SK-N-SH (cell line): Measurements from ENCODE around the gene SOD1. TPM values are rescaled to one million over a fixed set of nuclear protein-coding genes. Genes with fewer than 3 reads are reported as not detected.

Experiments used
- CTCF ChIA-PET: fragments of 300-600, 350-600 bp; formaldehyde crosslinking; extraction: SDS; loops from one replicate; lab custom pipeline; 2021; lab: Yijun Ruan, JAX
- POLR2A ChIA-PET: fragments of 350-600 bp; sonication (Branson Sonifier 250); formaldehyde crosslinking; extraction: SDS; loops from one replicate; lab custom pipeline; 2020; ENCODE audit warnings: antibody characterized with exemption, inconsistent platforms; lab: Yijun Ruan, JAX
- DNase-seq: peaks from one replicate; pipeline ENCODE4 v3.0.0; 2012
- H2AFZ ChIP-seq: fragments of 200-600 bp; sonication (generic); 2 replicates; pipeline ENCODE4 v1.8.1; 2016; ENCODE audit warnings: antibody characterized with exemption, mild to moderate bottlenecking, low read depth
- H3F3A ChIP-seq: fragments of 200-600 bp; sonication (generic); replicated peaks from 2 replicates; pipeline ENCODE3; 2016; ENCODE audit warnings: antibody characterized with exemption, mild to moderate bottlenecking; ENCODE audit not compliant: insufficient read depth
- H3K27ac ChIP-seq, 2 experiments: fragments of 200-500 bp in 1 of 2; fragments of 200-600 bp in 1 of 2; sonication (Bioruptor generic) in 1 of 2; sonication (generic), shearing (Covaris generic) in 1 of 2; 2 replicates each; pipeline versions ENCODE4 v1.5.1 to v1.6.1; 2014 to 2016; ENCODE audit warnings: low read depth in 2 of 2, inconsistent platforms in 1 of 2, low read length in 1 of 2, mild to moderate bottlenecking in 1 of 2, mixed read lengths in 1 of 2
- H3K27me3 ChIP-seq: fragments of 200-600 bp; sonication (generic), shearing (Covaris generic); 2 replicates; pipeline ENCODE4 v1.6.1; 2016; ENCODE audit warnings: mixed run types; ENCODE audit not compliant: insufficient read depth
- H3K36me3 ChIP-seq, 2 experiments: fragments of 200-500 bp in 1 of 2; fragments of 200-600 bp in 1 of 2; sonication (Bioruptor generic) in 1 of 2; sonication (generic) in 1 of 2; replicated peaks in 1 of 2; 2 replicates each; pipeline versions ENCODE3 to v1.5.1; 2014 to 2016; ENCODE audit warnings: low read length in 1 of 2, mild to moderate bottlenecking in 1 of 2; ENCODE audit not compliant: insufficient read depth in 2 of 2, control insufficient read depth in 1 of 2
- H3K4me1 ChIP-seq, 2 experiments: fragments of 200-500 bp in 1 of 2; fragments of 200-600 bp in 1 of 2; sonication (Bioruptor generic) in 1 of 2; sonication (generic), shearing (Covaris generic) in 1 of 2; 2 replicates each; pipeline versions ENCODE4 v1.5.1 to v1.6.1; 2014 to 2016; ENCODE audit warnings: low read depth in 1 of 2, low read length in 1 of 2, mixed run types in 1 of 2; ENCODE audit not compliant: insufficient read depth in 2 of 2, control insufficient read depth in 1 of 2
- H3K4me2 ChIP-seq: fragments of 200-600 bp; sonication (generic), shearing (Covaris generic); 2 replicates; pipeline ENCODE4 v1.6.1; 2017; ENCODE audit warnings: mixed run types
- H3K4me3 ChIP-seq, 2 experiments: fragments of 200-500 bp in 1 of 2; fragments of 200-600 bp in 1 of 2; sonication (Bioruptor generic) in 1 of 2; sonication (generic), shearing (Covaris generic) in 1 of 2; 2 replicates each; pipeline versions ENCODE4 v1.5.1 to v1.8.1; 2014 to 2016; ENCODE audit warnings: low read depth in 2 of 2, inconsistent platforms in 1 of 2, low read length in 1 of 2, mild to moderate bottlenecking in 1 of 2, mixed read lengths in 1 of 2, moderate library complexity in 1 of 2
- H3K79me2 ChIP-seq: fragments of 200-600 bp; sonication (generic); 2 replicates; pipeline ENCODE4 v1.8.1; 2017; ENCODE audit warnings: mild to moderate bottlenecking; ENCODE audit not compliant: insufficient read depth
- H3K9ac ChIP-seq: fragments of 200-600 bp; sonication (generic); 2 replicates; pipeline ENCODE4 v1.6.1; 2017; ENCODE audit warnings: mixed run types
- H3K9me2 ChIP-seq: fragments of 200-600 bp; sonication (generic); 2 replicates; pipeline ENCODE4 v1.6.1; 2017; ENCODE audit warnings: mixed run types
- H3K9me3 ChIP-seq: fragments of 200-600 bp; sonication (generic); 2 replicates; pipeline ENCODE4 v1.6.1; 2017; ENCODE audit warnings: mixed run types, mild to moderate bottlenecking, moderate library complexity
- H4K20me1 ChIP-seq: fragments of 200-600 bp; sonication (generic); 2 replicates; pipeline ENCODE4 v1.6.1; 2017; ENCODE audit warnings: mild to moderate bottlenecking, mixed run types; ENCODE audit not compliant: insufficient read depth
- ELF1 ChIP-seq: IDR thresholded peaks from 2 replicates; pipeline ENCODE4 v1.4.0; 2012
- EP300 ChIP-seq, 2 experiments: IDR thresholded peaks; 2 replicates each; pipeline versions ENCODE4 v1.4.0 to v1.6.1; 2012; ENCODE audit warnings: borderline replicate concordance in 1 of 2, low read depth in 1 of 2, low read length in 1 of 2
- FOSL2 ChIP-seq: IDR thresholded peaks from 2 replicates; pipeline ENCODE4 v1.4.0; 2012; ENCODE audit warnings: low read depth, mild to moderate bottlenecking, moderate library complexity, borderline replicate concordance
- FOXJ3 ChIP-seq: sonication (generic); formaldehyde crosslinking; IDR thresholded peaks from 2 replicates; pipeline ENCODE4 v1.5.1; 2020; ENCODE audit warnings: mild to moderate bottlenecking, missing genetic modification reagents
- GATA2 ChIP-seq: sonication (generic); formaldehyde crosslinking; IDR thresholded peaks from 2 replicates; pipeline ENCODE4 v1.5.0; 2020; ENCODE audit warnings: mild to moderate bottlenecking, missing genetic modification reagents
- MEF2A ChIP-seq: IDR thresholded peaks from 2 replicates; pipeline ENCODE4 v1.4.0; 2012; ENCODE audit warnings: low read depth, borderline replicate concordance
- NRF1 ChIP-seq: IDR thresholded peaks from 2 replicates; pipeline ENCODE4 v1.6.1; 2012; ENCODE audit warnings: low read depth, mild to moderate bottlenecking, low read length
- RCOR1 ChIP-seq: fragments of 150-350 bp; IDR thresholded peaks from 2 replicates; pipeline ENCODE4 v1.6.1; 2017; ENCODE audit warnings: antibody characterized with exemption, low read length
- RXRA ChIP-seq: IDR thresholded peaks from 2 replicates; pipeline ENCODE4 v1.4.0; 2012; ENCODE audit warnings: low read depth, mild to moderate bottlenecking, borderline replicate concordance
- SIN3A ChIP-seq: IDR thresholded peaks from 2 replicates; pipeline ENCODE4 v1.6.1; 2012; ENCODE audit warnings: low read depth, mild to moderate bottlenecking, low read length, moderate library complexity, borderline replicate concordance
- SMC3 ChIP-seq: IDR thresholded peaks from 2 replicates; pipeline ENCODE4 v1.6.1; 2012; ENCODE audit warnings: low read depth, low read length, improper control_type of control experiment
- TAF1 ChIP-seq: IDR thresholded peaks from 2 replicates; pipeline ENCODE4 v1.6.1; 2012; ENCODE audit warnings: low read depth, mild to moderate bottlenecking, low read length, moderate library complexity, borderline replicate concordance
- TCF12 ChIP-seq: IDR thresholded peaks from 2 replicates; pipeline ENCODE4 v1.4.0; 2012
- TEAD4 ChIP-seq: IDR thresholded peaks from 2 replicates; pipeline ENCODE4 v1.4.0; 2012; ENCODE audit warnings: mild to moderate bottlenecking, borderline replicate concordance; ENCODE audit not compliant: insufficient read depth
- YY1 ChIP-seq: IDR thresholded peaks from 2 replicates; pipeline ENCODE4 v1.4.0; 2012; ENCODE audit warnings: low read depth, mild to moderate bottlenecking
- WGBS: methylation state at CpG from one replicate; pipeline ENCODE4 v1.1.6; 2017; ENCODE audit warnings: low lambda C conversion rate; 5-methylcytosine and 5-hydroxymethylcytosine counted together
- polyA plus RNA-seq, 3 experiments: library from polyadenylated mRNA; depleted of rRNA; stranded (reverse); fragments of >200 nt; gene quantifications; 2 replicates each; pipeline ENCODE4 v1.2.3, GENCODE V29; 2012
- TF ChIP-seq, protein P1 (sequence below): IDR thresholded peaks from 2 replicates; pipeline ENCODE4 v1.4.0; 2012; ENCODE audit warnings: low read depth, borderline replicate concordance
- TF ChIP-seq, protein P2 (sequence below): IDR thresholded peaks from 2 replicates; pipeline ENCODE4 v1.6.1; 2012; ENCODE audit warnings: mild to moderate bottlenecking, low read depth, low read length, moderate library complexity
- TF ChIP-seq, protein P3 (sequence below): fragments of 200-600 bp; sonication (generic); IDR thresholded peaks from 2 replicates; pipeline ENCODE4 v1.6.1; 2017; ENCODE audit warnings: antibody characterized with exemption, mild to moderate bottlenecking, moderate library complexity
- TF ChIP-seq, protein P4 (sequence below): IDR thresholded peaks from 2 replicates; pipeline ENCODE4; 2012
- TF ChIP-seq, protein P5 (sequence below): IDR thresholded peaks from 2 replicates; pipeline ENCODE4 v1.4.0; 2012; ENCODE audit warnings: low read depth

The SOD1 gene
- polyA plus RNA-seq, 1 of the 3 experiments (the other 2 are of a cell fraction) = 572 TPM

DNA sequence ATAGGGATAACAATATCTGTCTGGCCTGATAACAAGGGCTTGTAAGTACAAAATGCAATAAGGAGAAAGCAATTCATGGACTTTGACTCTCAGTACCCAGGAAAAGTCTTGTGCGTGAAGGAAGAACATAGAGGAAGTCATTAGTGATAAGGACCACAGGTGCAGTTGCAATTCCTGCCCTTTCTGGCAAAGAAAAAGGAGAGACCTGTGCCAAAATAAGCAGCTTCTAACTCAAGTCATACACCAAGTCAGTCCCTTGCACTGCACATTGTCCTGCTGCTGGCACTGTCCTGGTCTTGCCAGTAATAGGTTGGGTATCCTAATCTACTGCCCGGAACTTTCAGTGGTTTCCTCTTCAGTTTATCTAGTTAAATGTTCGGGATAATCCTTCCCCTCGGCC, 14.8 kb upstream of the SOD1 start (continued):
- TF ChIP-seq, protein P1, sequence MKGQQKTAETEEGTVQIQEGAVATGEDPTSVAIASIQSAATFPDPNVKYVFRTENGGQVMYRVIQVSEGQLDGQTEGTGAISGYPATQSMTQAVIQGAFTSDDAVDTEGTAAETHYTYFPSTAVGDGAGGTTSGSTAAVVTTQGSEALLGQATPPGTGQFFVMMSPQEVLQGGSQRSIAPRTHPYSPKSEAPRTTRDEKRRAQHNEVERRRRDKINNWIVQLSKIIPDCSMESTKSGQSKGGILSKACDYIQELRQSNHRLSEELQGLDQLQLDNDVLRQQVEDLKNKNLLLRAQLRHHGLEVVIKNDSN = no peak
- TF ChIP-seq RXRA (no peak), FOXJ3 (no peak)
- TF ChIP-seq, all 33 proteins: peak for 0

DNA sequence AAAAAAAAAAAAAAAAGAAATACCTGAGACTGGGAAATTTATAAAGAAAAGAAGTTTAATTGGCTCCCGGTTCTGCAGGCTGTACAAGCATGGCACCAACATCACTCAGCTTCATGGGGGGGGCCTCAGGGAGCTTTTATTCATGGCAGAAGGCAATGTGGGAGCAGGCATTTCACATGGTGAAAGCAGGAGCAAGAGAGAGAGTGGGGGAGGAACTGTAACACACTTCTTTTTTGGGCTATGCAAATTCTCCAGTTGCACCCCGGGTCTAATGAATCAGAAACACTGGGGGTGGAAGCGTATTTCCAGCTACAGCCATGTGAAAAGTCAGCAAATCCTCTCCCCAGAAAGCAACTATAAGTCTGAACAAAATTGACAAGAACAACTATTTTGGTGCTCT, 11.8 kb upstream of the SOD1 start:
- Histone ChIP-seq H3K27me3 (no peaks in the 10 kb centered on the region), H2AFZ (no peak overlapping the region), H3K4me1 (no peaks in the 10 kb centered on the region), H3K9ac (no peak overlapping the region), H4K20me1 (no peaks in the 10 kb centered on the region), H3K27ac (no peak overlapping the region), H3F3A (no peaks in the 10 kb centered on the region), H3K9me3 (no peaks in the 10 kb centered on the region), H3K36me3 (no peaks in the 10 kb centered on the region), H3K4me2 (no peak overlapping the region), H3K79me2 (no peaks in the 10 kb centered on the region), H3K9me2 (no peaks in the 10 kb centered on the region), H3K4me3 (no peak overlapping the region)
- CTCF ChIA-PET = no interaction called here
- POLR2A ChIA-PET = no interaction called here
- 83% methylated on average over 3 of the region's 3 CpGs for WGBS
- TF ChIP-seq, protein P2, sequence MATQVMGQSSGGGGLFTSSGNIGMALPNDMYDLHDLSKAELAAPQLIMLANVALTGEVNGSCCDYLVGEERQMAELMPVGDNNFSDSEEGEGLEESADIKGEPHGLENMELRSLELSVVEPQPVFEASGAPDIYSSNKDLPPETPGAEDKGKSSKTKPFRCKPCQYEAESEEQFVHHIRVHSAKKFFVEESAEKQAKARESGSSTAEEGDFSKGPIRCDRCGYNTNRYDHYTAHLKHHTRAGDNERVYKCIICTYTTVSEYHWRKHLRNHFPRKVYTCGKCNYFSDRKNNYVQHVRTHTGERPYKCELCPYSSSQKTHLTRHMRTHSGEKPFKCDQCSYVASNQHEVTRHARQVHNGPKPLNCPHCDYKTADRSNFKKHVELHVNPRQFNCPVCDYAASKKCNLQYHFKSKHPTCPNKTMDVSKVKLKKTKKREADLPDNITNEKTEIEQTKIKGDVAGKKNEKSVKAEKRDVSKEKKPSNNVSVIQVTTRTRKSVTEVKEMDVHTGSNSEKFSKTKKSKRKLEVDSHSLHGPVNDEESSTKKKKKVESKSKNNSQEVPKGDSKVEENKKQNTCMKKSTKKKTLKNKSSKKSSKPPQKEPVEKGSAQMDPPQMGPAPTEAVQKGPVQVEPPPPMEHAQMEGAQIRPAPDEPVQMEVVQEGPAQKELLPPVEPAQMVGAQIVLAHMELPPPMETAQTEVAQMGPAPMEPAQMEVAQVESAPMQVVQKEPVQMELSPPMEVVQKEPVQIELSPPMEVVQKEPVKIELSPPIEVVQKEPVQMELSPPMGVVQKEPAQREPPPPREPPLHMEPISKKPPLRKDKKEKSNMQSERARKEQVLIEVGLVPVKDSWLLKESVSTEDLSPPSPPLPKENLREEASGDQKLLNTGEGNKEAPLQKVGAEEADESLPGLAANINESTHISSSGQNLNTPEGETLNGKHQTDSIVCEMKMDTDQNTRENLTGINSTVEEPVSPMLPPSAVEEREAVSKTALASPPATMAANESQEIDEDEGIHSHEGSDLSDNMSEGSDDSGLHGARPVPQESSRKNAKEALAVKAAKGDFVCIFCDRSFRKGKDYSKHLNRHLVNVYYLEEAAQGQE = no peak
- no peak for TF ChIP-seq RCOR1
- TF ChIP-seq SIN3A = no peak
- TF ChIP-seq NRF1 = no peak
- TF ChIP-seq, protein P3, sequence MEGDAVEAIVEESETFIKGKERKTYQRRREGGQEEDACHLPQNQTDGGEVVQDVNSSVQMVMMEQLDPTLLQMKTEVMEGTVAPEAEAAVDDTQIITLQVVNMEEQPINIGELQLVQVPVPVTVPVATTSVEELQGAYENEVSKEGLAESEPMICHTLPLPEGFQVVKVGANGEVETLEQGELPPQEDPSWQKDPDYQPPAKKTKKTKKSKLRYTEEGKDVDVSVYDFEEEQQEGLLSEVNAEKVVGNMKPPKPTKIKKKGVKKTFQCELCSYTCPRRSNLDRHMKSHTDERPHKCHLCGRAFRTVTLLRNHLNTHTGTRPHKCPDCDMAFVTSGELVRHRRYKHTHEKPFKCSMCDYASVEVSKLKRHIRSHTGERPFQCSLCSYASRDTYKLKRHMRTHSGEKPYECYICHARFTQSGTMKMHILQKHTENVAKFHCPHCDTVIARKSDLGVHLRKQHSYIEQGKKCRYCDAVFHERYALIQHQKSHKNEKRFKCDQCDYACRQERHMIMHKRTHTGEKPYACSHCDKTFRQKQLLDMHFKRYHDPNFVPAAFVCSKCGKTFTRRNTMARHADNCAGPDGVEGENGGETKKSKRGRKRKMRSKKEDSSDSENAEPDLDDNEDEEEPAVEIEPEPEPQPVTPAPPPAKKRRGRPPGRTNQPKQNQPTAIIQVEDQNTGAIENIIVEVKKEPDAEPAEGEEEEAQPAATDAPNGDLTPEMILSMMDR = no peak
- TF ChIP-seq FOXJ3 = no peak
- TF ChIP-seq GATA2 (CRISPR knock-in tag) = no peak
- TF ChIP-seq, protein P4, sequence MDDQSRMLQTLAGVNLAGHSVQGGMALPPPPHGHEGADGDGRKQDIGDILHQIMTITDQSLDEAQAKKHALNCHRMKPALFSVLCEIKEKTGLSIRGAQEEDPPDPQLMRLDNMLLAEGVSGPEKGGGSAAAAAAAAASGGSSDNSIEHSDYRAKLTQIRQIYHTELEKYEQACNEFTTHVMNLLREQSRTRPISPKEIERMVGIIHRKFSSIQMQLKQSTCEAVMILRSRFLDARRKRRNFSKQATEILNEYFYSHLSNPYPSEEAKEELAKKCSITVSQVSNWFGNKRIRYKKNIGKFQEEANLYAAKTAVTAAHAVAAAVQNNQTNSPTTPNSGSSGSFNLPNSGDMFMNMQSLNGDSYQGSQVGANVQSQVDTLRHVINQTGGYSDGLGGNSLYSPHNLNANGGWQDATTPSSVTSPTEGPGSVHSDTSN = no peak
- TF ChIP-seq ELF1 = no peak
- TF ChIP-seq TEAD4 = no peak
- TF ChIP-seq, protein P5, sequence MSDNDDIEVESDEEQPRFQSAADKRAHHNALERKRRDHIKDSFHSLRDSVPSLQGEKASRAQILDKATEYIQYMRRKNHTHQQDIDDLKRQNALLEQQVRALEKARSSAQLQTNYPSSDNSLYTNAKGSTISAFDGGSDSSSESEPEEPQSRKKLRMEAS = no peak
- TF ChIP-seq TAF1 = no peak
- TF ChIP-seq YY1 = no peak
- TF ChIP-seq SMC3 = no peak
- TF ChIP-seq EP300 (IDR thresholded peaks at IDR 0.05; ENCODE audit: borderline replicate concordance in 1 of 2, low read depth in 1 of 2, low read length in 1 of 2) = no peak
- no peak for TF ChIP-seq TCF12
- no peak for TF ChIP-seq FOSL2
- TF ChIP-seq RXRA = no peak
- TF ChIP-seq, protein P1 = no peak
- TF ChIP-seq MEF2A = no peak
- DNase-seq = no peak
